SK-N-SH (cell line): Measurements from ENCODE around the gene UQCR11. TPM values are rescaled to one million over a fixed set of nuclear protein-coding genes. Genes with fewer than 3 reads are reported as not detected.

ENCODE experiments used
- CTCF ChIA-PET: fragments of 300-600, 350-600 bp; formaldehyde crosslinking; extraction: SDS; loops from one replicate; lab custom pipeline; 2021; lab: Yijun Ruan, JAX
- POLR2A ChIA-PET: fragments of 350-600 bp; sonication (Branson Sonifier 250); formaldehyde crosslinking; extraction: SDS; loops from one replicate; lab custom pipeline; 2020; ENCODE audit warnings: antibody characterized with exemption, inconsistent platforms; lab: Yijun Ruan, JAX
- DNase-seq: peaks from one replicate; pipeline ENCODE4 v3.0.0; 2012
- H2AFZ ChIP-seq: fragments of 200-600 bp; sonication (generic); 2 replicates; pipeline ENCODE4 v1.8.1; 2016; ENCODE audit warnings: antibody characterized with exemption, mild to moderate bottlenecking, low read depth
- H3F3A ChIP-seq: fragments of 200-600 bp; sonication (generic); replicated peaks from 2 replicates; pipeline ENCODE3; 2016; ENCODE audit warnings: antibody characterized with exemption, mild to moderate bottlenecking; ENCODE audit not compliant: insufficient read depth
- H3K27ac ChIP-seq, 2 experiments: fragments of 200-500 bp in 1 of 2; fragments of 200-600 bp in 1 of 2; sonication (Bioruptor generic) in 1 of 2; sonication (generic), shearing (Covaris generic) in 1 of 2; 2 replicates each; pipeline versions ENCODE4 v1.5.1 to v1.6.1; 2014 to 2016; ENCODE audit warnings: low read depth in 2 of 2, inconsistent platforms in 1 of 2, low read length in 1 of 2, mild to moderate bottlenecking in 1 of 2, mixed read lengths in 1 of 2
- H3K27me3 ChIP-seq: fragments of 200-600 bp; sonication (generic), shearing (Covaris generic); 2 replicates; pipeline ENCODE4 v1.6.1; 2016; ENCODE audit warnings: mixed run types; ENCODE audit not compliant: insufficient read depth
- H3K36me3 ChIP-seq, 2 experiments: fragments of 200-500 bp in 1 of 2; fragments of 200-600 bp in 1 of 2; sonication (Bioruptor generic) in 1 of 2; sonication (generic) in 1 of 2; replicated peaks in 1 of 2; 2 replicates each; pipeline versions ENCODE3 to v1.5.1; 2014 to 2016; ENCODE audit warnings: low read length in 1 of 2, mild to moderate bottlenecking in 1 of 2; ENCODE audit not compliant: insufficient read depth in 2 of 2, control insufficient read depth in 1 of 2
- H3K4me1 ChIP-seq, 2 experiments: fragments of 200-500 bp in 1 of 2; fragments of 200-600 bp in 1 of 2; sonication (Bioruptor generic) in 1 of 2; sonication (generic), shearing (Covaris generic) in 1 of 2; 2 replicates each; pipeline versions ENCODE4 v1.5.1 to v1.6.1; 2014 to 2016; ENCODE audit warnings: low read depth in 1 of 2, low read length in 1 of 2, mixed run types in 1 of 2; ENCODE audit not compliant: insufficient read depth in 2 of 2, control insufficient read depth in 1 of 2
- H3K4me2 ChIP-seq: fragments of 200-600 bp; sonication (generic), shearing (Covaris generic); 2 replicates; pipeline ENCODE4 v1.6.1; 2017; ENCODE audit warnings: mixed run types
- H3K4me3 ChIP-seq, 2 experiments: fragments of 200-500 bp in 1 of 2; fragments of 200-600 bp in 1 of 2; sonication (Bioruptor generic) in 1 of 2; sonication (generic), shearing (Covaris generic) in 1 of 2; 2 replicates each; pipeline versions ENCODE4 v1.5.1 to v1.8.1; 2014 to 2016; ENCODE audit warnings: low read depth in 2 of 2, inconsistent platforms in 1 of 2, low read length in 1 of 2, mild to moderate bottlenecking in 1 of 2, mixed read lengths in 1 of 2, moderate library complexity in 1 of 2
- H3K79me2 ChIP-seq: fragments of 200-600 bp; sonication (generic); 2 replicates; pipeline ENCODE4 v1.8.1; 2017; ENCODE audit warnings: mild to moderate bottlenecking; ENCODE audit not compliant: insufficient read depth
- H3K9ac ChIP-seq: fragments of 200-600 bp; sonication (generic); 2 replicates; pipeline ENCODE4 v1.6.1; 2017; ENCODE audit warnings: mixed run types
- H3K9me2 ChIP-seq: fragments of 200-600 bp; sonication (generic); 2 replicates; pipeline ENCODE4 v1.6.1; 2017; ENCODE audit warnings: mixed run types
- H3K9me3 ChIP-seq: fragments of 200-600 bp; sonication (generic); 2 replicates; pipeline ENCODE4 v1.6.1; 2017; ENCODE audit warnings: mixed run types, mild to moderate bottlenecking, moderate library complexity
- H4K20me1 ChIP-seq: fragments of 200-600 bp; sonication (generic); 2 replicates; pipeline ENCODE4 v1.6.1; 2017; ENCODE audit warnings: mild to moderate bottlenecking, mixed run types; ENCODE audit not compliant: insufficient read depth
- CHD2 ChIP-seq: fragments of 150-350 bp; IDR thresholded peaks from 2 replicates; pipeline ENCODE4 v1.6.1; 2018; ENCODE audit warnings: low read length; ENCODE audit not compliant: partially characterized antibody
- EZH2phosphoT487 ChIP-seq: fragments of 200-600 bp; sonication (generic); IDR thresholded peaks from 2 replicates; pipeline ENCODE4 v1.6.1; 2017; ENCODE audit warnings: low read depth, mixed run types, mild to moderate bottlenecking, antibody characterized with exemption, moderate library complexity, borderline replicate concordance
- FOSL2 ChIP-seq: IDR thresholded peaks from 2 replicates; pipeline ENCODE4 v1.4.0; 2012; ENCODE audit warnings: low read depth, mild to moderate bottlenecking, moderate library complexity, borderline replicate concordance
- FOXJ3 ChIP-seq: sonication (generic); formaldehyde crosslinking; IDR thresholded peaks from 2 replicates; pipeline ENCODE4 v1.5.1; 2020; ENCODE audit warnings: mild to moderate bottlenecking, missing genetic modification reagents
- FOXM1 ChIP-seq: IDR thresholded peaks from 2 replicates; pipeline ENCODE4 v1.4.0; 2012; ENCODE audit warnings: low read depth, mild to moderate bottlenecking
- GATA2 ChIP-seq: sonication (generic); formaldehyde crosslinking; IDR thresholded peaks from 2 replicates; pipeline ENCODE4 v1.5.0; 2020; ENCODE audit warnings: mild to moderate bottlenecking, missing genetic modification reagents
- IRF3 ChIP-seq: fragments of 150-350 bp; IDR thresholded peaks from 2 replicates; pipeline ENCODE4 v1.6.1; 2016; ENCODE audit warnings: mild to moderate bottlenecking, low read depth, low read length
- JUND ChIP-seq: IDR thresholded peaks from 2 replicates; pipeline ENCODE4 v1.4.0; 2012
- MXI1 ChIP-seq: IDR thresholded peaks from 2 replicates; pipeline ENCODE4 v1.6.1; 2012; ENCODE audit warnings: mild to moderate bottlenecking, low read depth, low read length, improper control_type of control experiment
- RAD21 ChIP-seq: IDR thresholded peaks from 2 replicates; pipeline ENCODE4 v1.6.1; 2012; ENCODE audit warnings: mild to moderate bottlenecking, low read length
- RFX5 ChIP-seq: IDR thresholded peaks from 2 replicates; pipeline ENCODE4 v1.6.1; 2012; ENCODE audit warnings: mild to moderate bottlenecking, improper control_type of control experiment, low read length
- SIN3A ChIP-seq: IDR thresholded peaks from 2 replicates; pipeline ENCODE4 v1.6.1; 2012; ENCODE audit warnings: low read depth, mild to moderate bottlenecking, low read length, moderate library complexity, borderline replicate concordance
- TAF1 ChIP-seq: IDR thresholded peaks from 2 replicates; pipeline ENCODE4 v1.6.1; 2012; ENCODE audit warnings: low read depth, mild to moderate bottlenecking, low read length, moderate library complexity, borderline replicate concordance
- USF1 ChIP-seq: IDR thresholded peaks from 2 replicates; pipeline ENCODE4 v1.4.0; 2012; ENCODE audit warnings: low read depth, borderline replicate concordance
- ZBTB33 ChIP-seq: IDR thresholded peaks from 2 replicates; pipeline ENCODE4 v1.4.0; 2012; ENCODE audit warnings: low read depth, borderline replicate concordance
- WGBS: methylation state at CpG from one replicate; pipeline ENCODE4 v1.1.6; 2017; ENCODE audit warnings: low lambda C conversion rate; 5-methylcytosine and 5-hydroxymethylcytosine counted together
- polyA plus RNA-seq, 3 experiments: library from polyadenylated mRNA; depleted of rRNA; stranded (reverse); fragments of >200 nt; gene quantifications; 2 replicates each; pipeline ENCODE4 v1.2.3, GENCODE V29; 2012

The UQCR11 gene
- polyA plus RNA-seq, 1 of the 3 experiments (the other 2 are of a cell fraction): 372 TPM

GRCh38 chr19:1632462-1633268, 27.4 kb upstream of the UQCR11 start:
- H3K79me2 ChIP-seq: peaks cover 42% of the 10 kb centered on the region
- WGBS: 87% methylated on average over 12 of the region's 26 CpGs
- peaks cover 42% of the 10 kb centered on the region for H4K20me1 ChIP-seq
- ChIA-PET CTCF (interaction anchor here (0.9 to 1.1 kb wide), 2 partner anchors 8 to 87 kb away, joined by 3 read pairs; no protein-coding TSS in a partner anchor), POLR2A (no interaction called here)
- TF ChIP-seq RFX5: no peak
- no peak for TF ChIP-seq IRF3
- no peak for TF ChIP-seq GATA2 (CRISPR knock-in tag)
- TF ChIP-seq FOSL2: no peak
- TF ChIP-seq CHD2: no peak
- TF ChIP-seq USF1: no peak
- TF ChIP-seq FOXM1: no peak
- no peak for TF ChIP-seq RAD21
- TF ChIP-seq TAF1: no peak
- TF ChIP-seq EZH2phosphoT487: no peak
- no peak for TF ChIP-seq MXI1
- H3F3A ChIP-seq: no peaks in the 10 kb centered on the region
- H3K9me3 ChIP-seq: no peaks in the 10 kb centered on the region
- DNase-seq: no peak
- H3K4me3 ChIP-seq: no peak overlapping the region
- H3K36me3 ChIP-seq: peaks cover 11 to 44% of the 10 kb centered on the region in 2 experiments
- no peaks in the 10 kb centered on the region for H3K27me3 ChIP-seq
- H3K4me1 ChIP-seq: no peaks in the 10 kb centered on the region
- H2AFZ ChIP-seq: no peak overlapping the region
- no peak overlapping the region for H3K4me2 ChIP-seq
- H3K9ac ChIP-seq: no peak overlapping the region
- H3K27ac ChIP-seq: no peak overlapping the region
- H3K9me2 ChIP-seq: no peaks in the 10 kb centered on the region

GRCh38 chr19:1631557-1632100, 26.4 kb upstream of the UQCR11 start:
- H3K27me3 ChIP-seq: no peaks in the 10 kb centered on the region
- CTCF ChIA-PET: interaction anchor here (0.9 to 1.1 kb wide), 2 partner anchors 9 to 86 kb away, joined by 3 read pairs; no protein-coding TSS in a partner anchor
- no peaks in the 10 kb centered on the region for H3K9me2 ChIP-seq
- DNase-seq: no peak
- TF ChIP-seq FOSL2: no peak
- no peak for TF ChIP-seq FOXJ3 (CRISPR knock-in tag)
- no peak for TF ChIP-seq SIN3A
- no peak for TF ChIP-seq CHD2
- TF ChIP-seq JUND: no peak
- no peak for TF ChIP-seq ZBTB33
- no peak for TF ChIP-seq TAF1
- H3K27ac ChIP-seq: no peak overlapping the region
- H3K4me1 ChIP-seq: no peaks in the 10 kb centered on the region
- H3F3A ChIP-seq: no peaks in the 10 kb centered on the region
- H3K36me3 ChIP-seq: peaks cover 11 to 45% of the 10 kb centered on the region in 2 experiments
- no peak overlapping the region for H3K9ac ChIP-seq
- POLR2A ChIA-PET: no interaction called here
- no peaks in the 10 kb centered on the region for H3K9me3 ChIP-seq
- peaks cover 32% of the 10 kb centered on the region for H3K79me2 ChIP-seq
- peaks cover 39% of the 10 kb centered on the region for H4K20me1 ChIP-seq
- no peak overlapping the region for H2AFZ ChIP-seq
- H3K4me3 ChIP-seq: no peak overlapping the region
- WGBS: 100% methylated on average over 1 of the region's 31 CpGs
- no peak overlapping the region for H3K4me2 ChIP-seq
